ENCODE data around the gene ACTR2.
"Not testable (repeated sequence)": the region's sequence is repeated elsewhere in the genome, so short reads cannot be mapped to it uniquely, and the experiment has no call there.

Gene ACTR2

GRCh38 chr2:65227456-65228262 is at the start of gene ACTR2:
Gene ACTR2, plus strand, starts transcription at chr2:65227831. Its CDS starts 79 bp downstream, at chr2:65227910.
- H3K4me1 Mint-ChIP-seq, result peaks cover 17% of the 10 kb centered on the region
- ATAC-seq (ENCODE audit: low read depth) (peak; percentile 86), DNase-seq (ENCODE audit: low spot score in 2 of 2) (peak; percentile 82 to 88)
- H3K9me3 Mint-ChIP-seq, result no peaks in the 10 kb centered on the region
- peaks cover 5% of the 10 kb centered on the region for H3K36me3 Mint-ChIP-seq
- H3K27ac Mint-ChIP-seq, result peak within 1 kb of the TSS; percentile 95
- no peaks in the 10 kb centered on the region for H3K27me3 Mint-ChIP-seq
- peak within 1 kb of the TSS; percentile 96 for H3K4me3 Mint-ChIP-seq

GRCh38 chr2:65182570-65182969 is 45.1 kb upstream of the ACTR2 start:
- H3K27me3 Mint-ChIP-seq, result peaks cover 12% of the 10 kb centered on the region
- H3K36me3 Mint-ChIP-seq, result peaks cover 1% of the 10 kb centered on the region
- no peak for DNase-seq (ENCODE audit: low spot score in 2 of 2)
- no peak for ATAC-seq (ENCODE audit: low read depth)
- H3K4me3 Mint-ChIP-seq, result no peak overlapping the region
- peaks cover 8% of the 10 kb centered on the region for H3K4me1 Mint-ChIP-seq
- H3K9me3 Mint-ChIP-seq, result no peaks in the 10 kb centered on the region
- H3K27ac Mint-ChIP-seq, result no peak overlapping the region

DNA sequence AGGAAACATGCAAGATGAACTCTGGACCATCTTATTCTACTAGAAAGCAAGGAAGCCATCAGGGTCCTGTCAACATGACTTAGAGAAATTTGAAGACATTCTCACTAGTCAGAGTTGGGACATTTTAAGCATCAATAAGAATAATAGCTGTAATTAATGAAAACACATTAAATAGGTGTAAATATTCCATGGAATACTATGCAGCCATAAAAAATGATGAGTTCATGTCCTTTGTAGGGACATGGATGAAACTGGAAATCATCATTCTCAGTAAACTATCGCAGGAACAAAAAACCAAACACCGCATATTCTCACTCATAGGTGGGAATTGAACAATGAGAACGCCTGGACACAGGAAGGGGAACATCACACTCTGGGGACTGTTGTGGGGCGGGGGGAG is 44.2 kb upstream of the ACTR2 start:
- H3K4me1 Mint-ChIP-seq; H3K27ac Mint-ChIP-seq; DNase-seq (ENCODE audit: low spot score in 2 of 2); H3K36me3 Mint-ChIP-seq; H3K4me3 Mint-ChIP-seq; H3K9me3 Mint-ChIP-seq; H3K27me3 Mint-ChIP-seq; ATAC-seq (ENCODE audit: low read depth): not testable (repeated sequence)

GRCh38 chr2:65185012-65185411 is 42.6 kb upstream of the ACTR2 start:
- Mint-ChIP-seq H3K4me3 (no peak overlapping the region), H3K27ac (no peak overlapping the region), H3K4me1 (peaks cover 8% of the 10 kb centered on the region), H3K9me3 (no peaks in the 10 kb centered on the region), H3K27me3 (peaks cover 16% of the 10 kb centered on the region), H3K36me3 (peaks cover 1% of the 10 kb centered on the region)
- no peak for ATAC-seq (ENCODE audit: low read depth)
- DNase-seq (ENCODE audit: low spot score in 2 of 2), result no peak

DNA sequence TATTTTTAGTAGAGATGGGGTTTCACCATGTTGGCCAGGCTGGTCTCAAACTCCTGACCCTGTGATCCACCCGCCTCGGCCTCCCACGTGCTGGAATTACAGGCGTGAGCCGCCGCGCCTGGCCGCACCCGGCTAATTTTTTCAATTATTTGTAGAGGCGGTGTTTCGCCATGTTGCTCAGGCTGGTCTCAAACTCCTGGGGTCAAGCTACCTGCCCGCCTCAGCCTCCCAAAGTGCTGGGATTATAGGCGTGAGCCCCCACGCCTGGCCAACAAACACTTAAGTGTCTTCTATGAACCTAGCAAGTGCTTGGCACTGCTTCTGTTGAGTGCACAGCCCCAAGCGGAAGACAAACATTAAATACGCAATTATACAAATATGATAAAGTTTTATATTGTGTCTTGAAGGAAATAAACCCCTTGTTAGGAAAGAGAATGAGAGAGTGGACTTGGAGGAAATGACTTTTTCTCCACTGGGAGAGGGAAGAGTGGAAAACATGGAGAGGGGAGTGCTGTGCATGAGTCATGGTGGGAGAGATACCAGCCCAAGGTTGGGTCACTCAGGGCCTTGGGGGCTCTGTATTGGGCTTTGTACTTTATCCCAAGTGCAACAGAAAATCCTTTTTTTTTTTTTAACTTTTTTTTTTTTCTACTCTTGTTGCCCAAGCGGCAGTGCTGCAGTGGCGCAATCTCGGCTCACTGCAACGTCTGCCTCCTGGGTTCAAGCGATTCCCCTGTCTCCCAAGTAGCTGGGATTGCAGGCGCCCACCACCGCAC is 41.4 kb upstream of the ACTR2 start:
- ATAC-seq (ENCODE audit: low read depth), result no peak
- Mint-ChIP-seq H3K36me3 (no peaks in the 10 kb centered on the region), H3K4me1 (peaks cover 8% of the 10 kb centered on the region), H3K27ac (no peak overlapping the region), H3K9me3 (no peaks in the 10 kb centered on the region), H3K4me3 (no peak overlapping the region), H3K27me3 (peaks cover 18% of the 10 kb centered on the region)
- no peak for DNase-seq (ENCODE audit: low spot score in 2 of 2)

DNA sequence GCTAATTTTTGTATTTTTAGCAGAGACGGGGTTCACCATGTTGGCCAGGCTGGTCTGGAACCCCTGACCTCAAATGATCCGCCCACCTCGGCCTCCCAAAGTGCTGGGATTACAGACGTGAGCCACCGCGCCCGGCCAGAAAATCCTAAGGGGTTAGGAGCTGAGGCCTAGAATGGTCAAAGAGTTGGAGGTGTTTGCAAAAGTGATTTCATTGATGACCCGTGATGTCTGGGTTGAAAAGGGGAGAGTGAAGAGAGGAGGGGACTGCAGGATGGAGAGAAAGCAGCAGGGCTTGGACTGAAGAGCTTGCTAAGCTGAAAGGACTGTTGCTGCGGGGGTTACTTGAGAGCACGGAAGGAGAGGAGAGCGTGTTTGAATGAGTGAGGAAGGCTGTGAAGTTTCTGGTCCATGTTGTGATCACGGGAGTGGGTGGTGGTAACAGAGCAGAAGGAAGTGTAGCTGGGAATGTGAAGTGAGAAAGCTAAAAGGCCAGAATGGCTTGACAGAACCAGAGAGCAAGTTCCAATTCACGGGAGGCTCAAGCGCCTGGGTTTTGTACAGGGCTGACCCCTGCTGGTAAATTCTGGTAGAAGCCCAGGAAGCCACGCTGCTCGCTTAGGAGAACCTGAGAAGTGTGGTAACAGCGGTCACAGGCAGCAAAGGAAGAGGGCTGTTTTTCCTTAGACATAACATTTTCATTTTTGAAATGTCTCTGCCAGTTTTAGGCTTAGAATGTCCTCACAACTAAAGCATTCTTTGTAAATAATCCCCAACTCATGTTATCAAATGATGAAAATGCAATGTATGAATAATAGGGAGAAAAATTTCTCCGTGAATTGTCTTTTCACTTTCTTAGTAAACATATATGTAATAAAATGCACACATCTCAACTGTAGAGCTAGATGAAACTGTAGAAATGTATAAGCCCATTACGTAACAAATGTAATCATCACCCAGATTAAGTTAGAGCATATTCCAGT is 40.5 kb upstream of the ACTR2 start:
- Mint-ChIP-seq H3K36me3 (no peaks in the 10 kb centered on the region), H3K9me3 (no peaks in the 10 kb centered on the region), H3K4me3 (no peak overlapping the region), H3K4me1 (peaks cover 8% of the 10 kb centered on the region), H3K27me3 (peaks cover 14% of the 10 kb centered on the region), H3K27ac (no peak overlapping the region)
- DNase-seq (ENCODE audit: low spot score in 2 of 2) (peak; percentile 68 to 69), ATAC-seq (ENCODE audit: low read depth) (peak; percentile 94)

DNA sequence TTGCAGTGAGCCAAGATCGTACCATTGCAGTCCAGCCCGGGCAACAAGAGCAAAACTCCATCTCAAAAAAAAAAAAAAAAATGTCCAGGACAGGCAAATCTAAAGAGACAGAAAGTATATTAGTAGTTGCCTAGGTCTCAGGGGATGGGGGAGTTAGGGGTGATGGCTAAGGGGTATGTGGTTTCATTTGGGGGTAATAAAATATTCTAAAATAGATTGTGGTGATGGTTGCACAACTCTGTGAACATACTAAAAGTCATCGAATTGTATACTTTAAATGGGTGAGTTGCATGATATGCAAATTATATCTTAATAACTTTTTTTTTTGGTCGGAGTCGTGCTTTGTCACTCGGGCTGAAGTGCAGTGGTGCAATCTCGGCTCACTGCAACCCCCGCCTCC is 34.2 kb upstream of the ACTR2 start:
- no peaks in the 10 kb centered on the region for H3K36me3 Mint-ChIP-seq
- no peaks in the 10 kb centered on the region for H3K4me1 Mint-ChIP-seq
- no peak for DNase-seq (ENCODE audit: low spot score in 2 of 2)
- no peaks in the 10 kb centered on the region for H3K9me3 Mint-ChIP-seq
- H3K27ac Mint-ChIP-seq, result no peak overlapping the region
- H3K4me3 Mint-ChIP-seq, result no peak overlapping the region
- peaks cover 15% of the 10 kb centered on the region for H3K27me3 Mint-ChIP-seq
- ATAC-seq (ENCODE audit: low read depth), result no peak

- no peaks in the 10 kb centered on the region for H3K9me3 Mint-ChIP-seq
- peaks cover 7% of the 10 kb centered on the region for H3K27me3 Mint-ChIP-seq
- ATAC-seq (ENCODE audit: low read depth) (no peak), DNase-seq (ENCODE audit: low spot score in 2 of 2) (no peak)
- no peak overlapping the region for H3K27ac Mint-ChIP-seq
- no peaks in the 10 kb centered on the region for H3K36me3 Mint-ChIP-seq
- no peaks in the 10 kb centered on the region for H3K4me1 Mint-ChIP-seq
- no peak overlapping the region for H3K4me3 Mint-ChIP-seq
These were observed 28.9 kb upstream of the ACTR2 start for GRCh38 chr2:65198737-65199136.

GRCh38 chr2:65199166-65199565 is 28.5 kb upstream of the ACTR2 start:
- peaks cover 7% of the 10 kb centered on the region for H3K27me3 Mint-ChIP-seq
- DNase-seq (ENCODE audit: low spot score in 2 of 2) (no peak), ATAC-seq (ENCODE audit: low read depth) (no peak)
- H3K4me3 Mint-ChIP-seq, result no peak overlapping the region
- no peak overlapping the region for H3K27ac Mint-ChIP-seq
- no peaks in the 10 kb centered on the region for H3K4me1 Mint-ChIP-seq
- H3K9me3 Mint-ChIP-seq, result no peaks in the 10 kb centered on the region
- no peaks in the 10 kb centered on the region for H3K36me3 Mint-ChIP-seq

- ATAC-seq (ENCODE audit: low read depth) (no peak), DNase-seq (ENCODE audit: low spot score in 2 of 2) (no peak)
- H3K27ac Mint-ChIP-seq, result no peak overlapping the region
- no peaks in the 10 kb centered on the region for H3K9me3 Mint-ChIP-seq
- H3K4me3 Mint-ChIP-seq, result no peak overlapping the region
- no peaks in the 10 kb centered on the region for H3K4me1 Mint-ChIP-seq
- H3K36me3 Mint-ChIP-seq, result no peaks in the 10 kb centered on the region
- H3K27me3 Mint-ChIP-seq, result peaks cover 7% of the 10 kb centered on the region
These were observed 27.7 kb upstream of the ACTR2 start for GRCh38 chr2:65199891-65200290.

- Mint-ChIP-seq H3K36me3 (no peaks in the 10 kb centered on the region), H3K9me3 (no peaks in the 10 kb centered on the region)
- DNase-seq (ENCODE audit: low spot score in 2 of 2), result peak in 1 of 2 donors; percentile 17
These were observed 23.0 kb upstream of the ACTR2 start for GRCh38 chr2:65204461-65205210.

GRCh38 chr2:65212115-65212514 is 15.5 kb upstream of the ACTR2 start:
- DNase-seq (ENCODE audit: low spot score in 2 of 2) (no peak), ATAC-seq (ENCODE audit: low read depth) (no peak)
- H3K4me1 Mint-ChIP-seq, result peaks cover 4% of the 10 kb centered on the region
- no peak overlapping the region for H3K4me3 Mint-ChIP-seq
- no peaks in the 10 kb centered on the region for H3K27me3 Mint-ChIP-seq
- H3K36me3 Mint-ChIP-seq, result no peaks in the 10 kb centered on the region
- no peaks in the 10 kb centered on the region for H3K9me3 Mint-ChIP-seq
- H3K27ac Mint-ChIP-seq, result no peak overlapping the region

More at GRCh38 chr2:65204461-65205210, 23.0 kb upstream of the ACTR2 start:
- Mint-ChIP-seq H3K4me1 (peaks cover 4% of the 10 kb centered on the region), H3K27ac (no peak overlapping the region), H3K4me3 (no peak overlapping the region), H3K27me3 (no peaks in the 10 kb centered on the region)
- ATAC-seq (ENCODE audit: low read depth), result peak; percentile 65

GRCh38 chr2:65212619-65213018 is 15.0 kb upstream of the ACTR2 start:
- no peaks in the 10 kb centered on the region for H3K27me3 Mint-ChIP-seq
- ATAC-seq (ENCODE audit: low read depth), result no peak
- H3K4me1 Mint-ChIP-seq, result peaks cover 3% of the 10 kb centered on the region
- no peak for DNase-seq (ENCODE audit: low spot score in 2 of 2)
- H3K36me3 Mint-ChIP-seq, result no peaks in the 10 kb centered on the region
- H3K27ac Mint-ChIP-seq, result no peak overlapping the region
- H3K9me3 Mint-ChIP-seq, result no peaks in the 10 kb centered on the region
- H3K4me3 Mint-ChIP-seq, result no peak overlapping the region
